ENCODE results near the gene TRIM41. TPM values are rescaled to one million over a fixed set of nuclear protein-coding genes. Genes with fewer than 3 reads are reported as not detected.

TRIM41 gene
- total and polyA plus RNA-seq, 9 of the 15 experiments (the other 6 are each of a cell fraction or from before 2014, with no cell fraction given), result 1.8 to 47.6 (median 20.9) TPM

- TF ChIP-seq E2F8 (IDR thresholded peaks at IDR 0.05; ENCODE audit: low read depth, partially characterized antibody) (no peak), XRCC3 (IDR thresholded peaks at IDR 0.05) (no peak), ZNF354B (CRISPR knock-in tag; IDR thresholded peaks at IDR 0.05) (no peak), ELK1 (CRISPR knock-in tag; IDR thresholded peaks at IDR 0.05) (no peak), BMI1 (IDR thresholded peaks at IDR 0.05; ENCODE audit: low read length) (no peak), ZNF23 (CRISPR knock-in tag; IDR thresholded peaks at IDR 0.05) (no peak), HDAC3 (IDR thresholded peaks at IDR 0.05; ENCODE audit: borderline replicate concordance, partially characterized antibody) (no peak), ATF1 (CRISPR knock-in tag; IDR thresholded peaks at IDR 0.05) (no peak), ATF1 (tag; IDR thresholded peaks at IDR 0.05) (peak; percentile 32), PHF20 (IDR thresholded peaks at IDR 0.05; ENCODE audit: partially characterized antibody) (peak; percentile 39), E2F4 (CRISPR knock-in tag; IDR thresholded peaks at IDR 0.05; ENCODE audit: low read depth) (no peak), ZNF121 (CRISPR knock-in tag; conservative IDR thresholded peaks at IDR 0.05) (no peak), HMG20B (CRISPR knock-in tag; IDR thresholded peaks at IDR 0.05) (no peak), ZNF24 (IDR thresholded peaks at IDR 0.05) (0 out of 2 replicates have a peak, but pooled peaks have one; percentile 8), ZNF449 (CRISPR knock-in tag; IDR thresholded peaks at IDR 0.05) (no peak), BDP1 (IDR thresholded peaks at IDR 0.05; ENCODE audit: insufficient read depth, insufficient read length) (no peak), MAFK (IDR thresholded peaks at IDR 0.05; ENCODE audit: low read length) (no peak), POLR2A (conservative IDR thresholded peaks at IDR 0.05) (peak; percentile 78), SMAD4 (CRISPR knock-in tag; conservative IDR thresholded peaks at IDR 0.05) (peak; percentile 14; the same call in 1 of the 2 replicates), ZNF444 (CRISPR knock-in tag; IDR thresholded peaks at IDR 0.05) (no peak), SIRT6 (IDR thresholded peaks at IDR 0.05; ENCODE audit: low read depth, low read length) (no peak), FOS (IDR thresholded peaks at IDR 0.05; ENCODE audit: extremely low read depth, insufficient read length) (no peak), ZNF707 (CRISPR knock-in tag; conservative IDR thresholded peaks at IDR 0.05) (no peak), SMAD3 (CRISPR knock-in tag; conservative IDR thresholded peaks at IDR 0.05) (no peak)
Observed at GRCh38 chr5:181246276-181247049, 23.4 kb downstream of the TRIM41 start (continued).

Measured in K562 (cell line).